Nephron progenitor cell (in vitro differentiated cells): ENCODE results near the gene COPZ2.

Source experiments
- DNase-seq: peaks from one replicate; pipeline ENCODE4 v3.0.0; 2021
- H3K27ac Mint-ChIP-seq: 2 replicates; pipeline ENCODE4 v1.8.0; 2021; ENCODE audit warnings: mild to moderate bottlenecking, moderate library complexity, mixed read lengths
- H3K27me3 Mint-ChIP-seq: 2 replicates; pipeline ENCODE4 v1.8.0; 2021; ENCODE audit warnings: mild to moderate bottlenecking, low read depth, mixed read lengths; ENCODE audit not compliant: poor library complexity
- H3K36me3 Mint-ChIP-seq: 2 replicates; pipeline ENCODE4 v1.8.0; 2021; ENCODE audit warnings: low read depth, mixed read lengths
- H3K4me1 Mint-ChIP-seq: 2 replicates; pipeline ENCODE4 v1.8.0; 2021; ENCODE audit warnings: mixed read lengths
- H3K4me3 Mint-ChIP-seq: 2 replicates; pipeline ENCODE4 v1.8.0; 2021; ENCODE audit warnings: mild to moderate bottlenecking, moderate library complexity, mixed read lengths
- H3K9me3 Mint-ChIP-seq: 2 replicates; pipeline ENCODE4 v1.8.0; 2021; ENCODE audit warnings: mild to moderate bottlenecking, moderate library complexity, mixed read lengths
- TF ChIP-seq, protein P1 (sequence below): fragments of 200-600 bp; sonication (generic); IDR thresholded peaks from 2 replicates; pipeline ENCODE4 v1.5.0; 2021; ENCODE audit warnings: antibody characterized with exemption

Gene COPZ2

DNA sequence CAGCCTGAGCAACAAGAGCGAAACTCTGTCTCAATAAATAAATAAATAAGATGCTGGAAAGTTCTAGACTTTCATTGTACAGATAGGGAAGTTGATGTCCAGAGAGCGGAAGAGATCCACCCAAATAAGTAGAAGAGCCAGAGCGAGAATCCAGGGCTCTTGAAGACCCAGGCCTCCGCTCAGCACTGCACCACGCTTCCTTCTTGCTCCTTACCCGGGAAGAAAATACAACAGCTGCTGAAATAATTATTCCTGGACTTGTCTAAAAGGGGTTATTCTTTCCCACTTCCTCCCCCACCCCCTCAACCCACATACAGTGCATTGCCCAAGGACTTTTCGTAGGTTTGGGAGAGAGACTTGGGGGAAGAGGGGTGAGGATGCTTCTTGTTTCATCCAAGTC lies 40.0 kb downstream of the COPZ2 start:
- DNase-seq = no peak
- H3K9me3 Mint-ChIP-seq = no peaks in the 10 kb centered on the region
- H3K27me3 Mint-ChIP-seq = peaks cover 17% of the 10 kb centered on the region
- H3K27ac Mint-ChIP-seq = no peak overlapping the region
- TF ChIP-seq, protein P1, sequence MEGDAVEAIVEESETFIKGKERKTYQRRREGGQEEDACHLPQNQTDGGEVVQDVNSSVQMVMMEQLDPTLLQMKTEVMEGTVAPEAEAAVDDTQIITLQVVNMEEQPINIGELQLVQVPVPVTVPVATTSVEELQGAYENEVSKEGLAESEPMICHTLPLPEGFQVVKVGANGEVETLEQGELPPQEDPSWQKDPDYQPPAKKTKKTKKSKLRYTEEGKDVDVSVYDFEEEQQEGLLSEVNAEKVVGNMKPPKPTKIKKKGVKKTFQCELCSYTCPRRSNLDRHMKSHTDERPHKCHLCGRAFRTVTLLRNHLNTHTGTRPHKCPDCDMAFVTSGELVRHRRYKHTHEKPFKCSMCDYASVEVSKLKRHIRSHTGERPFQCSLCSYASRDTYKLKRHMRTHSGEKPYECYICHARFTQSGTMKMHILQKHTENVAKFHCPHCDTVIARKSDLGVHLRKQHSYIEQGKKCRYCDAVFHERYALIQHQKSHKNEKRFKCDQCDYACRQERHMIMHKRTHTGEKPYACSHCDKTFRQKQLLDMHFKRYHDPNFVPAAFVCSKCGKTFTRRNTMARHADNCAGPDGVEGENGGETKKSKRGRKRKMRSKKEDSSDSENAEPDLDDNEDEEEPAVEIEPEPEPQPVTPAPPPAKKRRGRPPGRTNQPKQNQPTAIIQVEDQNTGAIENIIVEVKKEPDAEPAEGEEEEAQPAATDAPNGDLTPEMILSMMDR = no peak
- peaks cover 75% of the 10 kb centered on the region for H3K4me1 Mint-ChIP-seq
- H3K4me3 Mint-ChIP-seq = no peak overlapping the region
- no peaks in the 10 kb centered on the region for H3K36me3 Mint-ChIP-seq

DNA sequence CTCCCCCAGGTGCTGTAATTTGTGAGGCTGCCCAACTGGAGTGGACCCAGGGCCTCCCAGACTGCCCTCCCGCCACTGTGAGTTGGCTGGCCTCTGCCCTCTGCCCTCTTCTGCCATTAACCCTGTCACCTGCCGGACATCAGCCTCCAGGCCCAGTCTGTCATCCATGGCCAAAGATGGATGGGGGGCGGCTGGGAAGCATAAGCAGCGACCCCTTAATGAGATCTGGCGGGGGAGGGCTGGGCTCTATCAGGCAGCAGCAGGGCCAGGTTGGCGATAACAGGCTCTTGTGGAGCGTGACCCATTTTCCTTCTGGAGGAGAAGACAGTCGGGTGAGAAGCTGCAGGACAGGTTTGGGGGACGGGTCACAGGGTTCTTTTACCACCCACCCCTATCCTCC lies 41.4 kb downstream of the COPZ2 start:
- H3K27me3 Mint-ChIP-seq = peaks cover 17% of the 10 kb centered on the region
- H3K9me3 Mint-ChIP-seq = no peaks in the 10 kb centered on the region
- peak; percentile 74 for DNase-seq
- H3K4me1 Mint-ChIP-seq = peaks cover 78% of the 10 kb centered on the region
- H3K36me3 Mint-ChIP-seq = no peaks in the 10 kb centered on the region
- peak overlapping the region; percentile 97 for H3K27ac Mint-ChIP-seq
- H3K4me3 Mint-ChIP-seq = peak overlapping the region; percentile 58
- TF ChIP-seq, protein P1 = no peak

DNA sequence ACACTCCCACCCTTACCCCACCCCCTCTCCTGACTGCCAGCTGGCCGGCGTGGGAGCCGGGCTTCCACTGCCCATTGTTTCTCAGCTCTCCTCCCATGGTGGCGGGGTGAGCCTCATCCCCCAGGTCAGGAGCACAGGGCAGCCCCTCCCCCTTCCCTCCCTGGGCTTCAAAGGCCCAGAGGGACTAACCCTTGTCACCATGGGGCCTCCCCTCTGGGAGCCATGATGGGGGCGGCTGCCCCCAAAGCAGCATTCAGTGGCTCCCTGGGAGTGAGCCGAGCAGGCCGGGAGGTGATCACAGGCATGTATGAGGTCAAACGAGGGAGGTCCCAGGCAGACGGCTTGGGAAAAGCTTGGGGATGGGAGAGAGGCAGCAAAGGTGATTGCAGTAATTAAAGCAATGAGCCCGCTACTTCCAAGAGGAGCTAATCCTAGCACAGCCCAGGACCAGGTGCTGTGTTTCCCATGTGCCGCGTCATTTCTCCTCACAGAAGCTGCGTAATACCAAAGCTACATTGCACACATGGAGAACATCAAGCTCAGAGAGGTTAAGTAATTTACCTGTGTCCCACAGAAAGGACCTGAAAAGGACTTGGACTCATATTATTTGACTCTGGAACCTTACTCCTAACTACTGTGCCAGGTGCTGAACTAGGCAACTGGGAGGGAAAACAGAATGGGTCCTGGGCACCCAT lies 42.2 kb downstream of the COPZ2 start:
- TF ChIP-seq, protein P1 = no peak
- H3K27ac Mint-ChIP-seq = peak overlapping the region; percentile 97
- H3K36me3 Mint-ChIP-seq = no peaks in the 10 kb centered on the region
- H3K27me3 Mint-ChIP-seq = peaks cover 17% of the 10 kb centered on the region
- H3K9me3 Mint-ChIP-seq = no peaks in the 10 kb centered on the region
- peak overlapping the region; percentile 20 for H3K4me3 Mint-ChIP-seq
- peaks cover 85% of the 10 kb centered on the region for H3K4me1 Mint-ChIP-seq
- peak; percentile 70 for DNase-seq

DNA sequence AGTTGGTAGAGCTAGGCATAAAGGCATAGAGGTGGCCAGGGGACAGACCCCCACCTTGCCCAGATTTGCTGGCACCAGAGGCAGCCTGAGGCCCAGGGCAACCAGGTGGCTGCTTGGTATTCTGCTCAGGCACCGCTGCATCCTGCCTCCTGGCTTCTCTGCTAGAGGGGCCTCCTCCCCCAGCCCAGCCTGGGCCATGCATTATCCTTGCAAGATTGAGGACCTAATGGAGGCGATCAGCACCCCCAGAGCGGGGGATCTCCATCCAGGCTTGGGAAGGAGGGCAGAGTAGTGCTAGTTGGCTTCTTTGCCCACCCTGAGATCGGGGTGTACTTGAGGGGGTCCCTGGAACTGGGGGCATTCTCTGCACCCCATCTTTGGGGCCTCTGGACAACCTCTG lies 42.9 kb downstream of the COPZ2 start:
- TF ChIP-seq, protein P1 = no peak
- DNase-seq = peak; percentile 40
- Mint-ChIP-seq H3K36me3 (no peaks in the 10 kb centered on the region), H3K9me3 (no peaks in the 10 kb centered on the region), H3K27me3 (peaks cover 15% of the 10 kb centered on the region), H3K4me1 (peaks cover 86% of the 10 kb centered on the region), H3K4me3 (no peak overlapping the region), H3K27ac (peak overlapping the region; percentile 97)

DNA sequence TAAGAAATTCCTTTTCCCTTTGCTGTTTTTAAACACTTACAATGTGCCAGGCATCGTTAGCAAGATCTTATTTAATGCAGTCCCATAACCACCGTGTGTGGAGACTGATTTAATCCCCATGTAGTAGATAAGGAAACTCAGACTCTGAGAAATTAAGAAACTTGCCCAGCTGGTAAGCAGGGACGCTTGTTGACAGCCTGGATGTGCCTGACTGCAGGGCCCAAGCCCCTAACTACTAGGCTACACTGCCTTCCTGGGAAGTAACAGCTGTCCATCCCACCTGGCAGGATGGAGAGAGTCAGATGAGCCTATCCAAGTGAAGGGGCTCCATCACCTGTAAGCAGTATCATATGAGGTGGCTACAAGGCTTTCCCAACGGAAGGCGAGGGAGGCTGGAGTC lies 43.6 kb downstream of the COPZ2 start:
- DNase-seq = no peak

More for the DNA sequence above, 43.6 kb downstream of the COPZ2 start:
- Mint-ChIP-seq H3K27me3 (peaks cover 14% of the 10 kb centered on the region), H3K27ac (peak overlapping the region; percentile 78), H3K4me1 (peaks cover 89% of the 10 kb centered on the region), H3K36me3 (no peaks in the 10 kb centered on the region), H3K9me3 (no peaks in the 10 kb centered on the region), H3K4me3 (no peak overlapping the region)
- TF ChIP-seq, protein P1 = no peak
